GM19035 (cell line): Measurements from ENCODE around the gene CDK8.

Experiments
- ATAC-seq: cut with Tn5 transposase; IDR thresholded peaks from one replicate; pipeline ENCODE4 v1.9.1; 2021; ENCODE audit not compliant: unreplicated experiment

CDK8 gene

DNA sequence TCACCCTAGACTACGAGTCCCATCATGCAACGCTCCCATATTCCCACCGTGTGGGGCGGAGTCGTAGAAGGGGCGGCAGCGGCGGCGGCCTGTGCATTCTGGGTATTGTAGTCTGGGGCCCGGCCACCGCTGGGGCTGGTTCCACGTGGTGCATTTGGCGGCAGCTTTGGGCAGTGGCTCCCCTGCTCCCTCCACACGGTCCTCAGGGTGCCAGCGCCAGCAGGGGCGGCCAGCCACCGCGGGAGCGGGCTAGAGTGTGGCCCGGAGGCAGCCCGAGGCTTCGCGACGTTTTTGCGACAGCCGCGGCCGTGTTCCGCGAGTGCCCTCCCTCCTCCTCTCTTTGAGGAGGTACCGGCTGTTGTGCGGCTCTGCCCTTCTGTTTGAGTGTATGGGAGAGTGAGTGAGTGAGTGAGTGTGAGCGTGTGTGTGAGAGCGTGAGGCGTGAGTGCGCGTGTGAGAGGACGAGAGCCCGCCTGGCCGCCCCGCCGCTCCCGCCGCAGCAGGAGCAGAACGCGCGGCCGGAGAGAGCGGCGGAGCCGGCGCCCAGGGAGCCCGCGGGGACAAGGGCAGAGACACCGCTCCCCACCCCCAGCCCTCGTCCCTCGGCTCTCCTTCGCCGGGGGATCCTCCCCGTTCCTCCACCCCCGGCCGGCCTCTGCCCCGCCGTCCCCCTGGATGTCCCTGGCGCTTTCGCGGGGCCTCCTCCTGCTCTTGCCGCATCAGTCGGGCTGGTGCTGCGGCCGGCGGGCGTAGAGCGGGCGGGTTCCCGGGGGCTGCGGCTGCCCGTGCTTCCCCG lies at the start of gene CDK8:
Gene CDK8 (plus strand): TSS at position 343 of the 796 bp plus-strand sequence. CDS start 513 bp downstream, outside the sequence.
- ATAC-seq, result peak; percentile 83

DNA sequence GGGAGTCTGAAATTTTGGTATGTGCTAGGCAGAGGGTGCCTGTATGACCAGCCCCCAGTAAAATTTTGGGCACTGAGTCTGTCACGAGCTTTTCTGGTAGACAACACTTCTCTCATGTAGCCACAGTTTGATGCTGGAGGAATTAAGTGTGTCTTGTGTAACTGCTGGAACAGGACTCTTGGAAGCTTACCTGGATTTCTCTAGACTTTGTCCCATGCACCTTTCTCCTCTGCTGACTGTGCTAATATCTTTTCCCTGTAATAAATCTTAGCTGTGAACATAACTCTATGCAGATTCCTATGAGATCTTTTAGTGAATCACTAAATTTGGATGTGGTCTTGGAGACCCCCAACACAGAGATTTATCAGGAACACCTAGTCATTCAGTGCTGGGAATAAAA lies 45.6 kb upstream of the CDK8 start:
- ATAC-seq, result no peak

DNA sequence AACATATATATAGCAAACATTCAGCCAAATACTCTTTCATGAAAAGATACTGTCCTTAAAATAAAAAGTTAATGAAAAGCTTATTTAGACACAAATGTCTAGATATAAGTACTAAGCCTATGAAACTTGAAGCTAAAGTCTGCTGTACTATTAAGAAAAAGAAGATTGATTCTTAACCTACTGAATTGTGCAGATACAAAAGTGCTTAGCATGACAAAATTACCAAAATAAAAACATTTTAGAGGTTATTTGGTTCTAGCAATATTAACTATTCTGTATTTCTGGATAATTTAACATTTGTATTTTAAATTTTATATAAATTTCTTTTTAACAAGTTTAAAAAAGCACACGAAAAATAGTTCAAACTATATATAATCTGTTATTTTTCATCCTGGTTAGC lies 40.6 kb upstream of the CDK8 start:
- ATAC-seq, result no peak

DNA sequence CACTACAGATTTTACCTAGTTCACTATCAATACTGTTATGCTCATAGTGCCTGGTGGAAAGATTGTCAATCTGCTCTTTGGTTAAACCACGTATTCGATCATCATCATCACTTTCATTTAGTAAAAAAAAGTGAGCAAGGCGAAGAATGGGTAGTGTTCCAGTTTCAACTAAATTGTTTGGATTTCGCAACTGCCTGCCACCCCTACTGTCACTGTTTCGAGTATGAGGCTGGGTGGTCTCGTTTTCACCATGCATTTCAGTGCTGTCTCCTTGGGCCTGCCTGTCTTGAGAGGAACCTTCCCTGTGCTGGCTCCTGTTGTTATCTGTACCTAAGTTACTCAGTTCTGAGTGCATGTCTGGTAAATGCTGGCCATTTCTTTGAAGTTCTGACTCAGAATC lies 39.9 kb upstream of the CDK8 start:
- ATAC-seq, result no peak

DNA sequence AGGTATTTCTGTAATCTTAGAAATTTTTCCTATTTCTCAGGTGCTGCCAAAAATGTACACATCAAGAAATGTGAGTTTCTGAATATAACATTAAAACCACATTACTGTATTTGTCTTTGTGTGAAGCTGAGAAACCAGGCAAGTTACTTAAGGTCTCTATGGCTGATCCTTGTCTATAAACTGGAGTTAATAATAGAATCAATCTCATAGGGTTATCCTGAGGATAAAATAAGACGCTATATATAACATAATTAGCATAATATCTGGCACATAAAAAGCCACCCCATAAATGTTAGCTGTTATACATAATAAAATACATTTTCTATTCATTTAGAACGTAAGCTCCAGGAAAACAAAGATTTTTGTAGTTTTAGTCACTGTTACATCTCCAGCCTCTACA lies 37.9 kb upstream of the CDK8 start:
- no peak for ATAC-seq

DNA sequence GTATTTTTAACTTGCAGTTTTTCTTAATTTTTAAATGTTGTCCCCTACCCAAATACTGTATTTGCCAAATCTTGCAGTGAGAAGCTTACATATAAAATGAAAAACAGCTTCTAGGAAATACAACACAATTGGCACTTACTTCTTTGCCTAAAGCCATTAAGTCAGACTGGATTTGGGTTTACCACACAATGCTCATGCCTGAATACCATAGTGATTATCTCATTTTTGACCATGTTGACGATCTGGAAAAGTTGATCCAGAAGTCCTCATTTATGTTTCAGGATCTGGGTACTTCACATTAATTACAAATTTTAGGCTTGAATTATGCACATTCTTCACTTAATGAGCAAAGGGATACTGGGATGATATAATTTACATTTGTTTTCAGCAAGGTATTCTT lies 34.2 kb upstream of the CDK8 start:
- ATAC-seq, result no peak

DNA sequence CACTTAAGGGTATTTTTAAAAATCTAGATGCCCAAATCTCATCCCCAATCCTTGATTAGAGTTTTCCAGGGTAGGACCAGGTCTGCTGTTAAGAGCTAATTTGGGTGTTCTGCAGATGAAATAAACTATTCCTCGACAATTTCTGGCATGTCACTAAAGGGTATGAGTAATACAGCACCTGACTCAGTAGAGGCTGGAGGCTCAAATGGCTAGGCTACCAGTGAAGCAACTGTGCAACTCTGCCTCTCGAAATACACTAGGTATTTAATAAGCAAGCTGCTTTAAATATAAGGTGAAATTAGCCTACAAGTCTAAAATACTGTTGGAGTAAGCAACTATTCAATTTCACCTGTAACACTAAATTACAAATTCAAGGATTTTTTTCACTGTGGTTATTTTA lies 33.4 kb upstream of the CDK8 start:
- ATAC-seq, result no peak

DNA sequence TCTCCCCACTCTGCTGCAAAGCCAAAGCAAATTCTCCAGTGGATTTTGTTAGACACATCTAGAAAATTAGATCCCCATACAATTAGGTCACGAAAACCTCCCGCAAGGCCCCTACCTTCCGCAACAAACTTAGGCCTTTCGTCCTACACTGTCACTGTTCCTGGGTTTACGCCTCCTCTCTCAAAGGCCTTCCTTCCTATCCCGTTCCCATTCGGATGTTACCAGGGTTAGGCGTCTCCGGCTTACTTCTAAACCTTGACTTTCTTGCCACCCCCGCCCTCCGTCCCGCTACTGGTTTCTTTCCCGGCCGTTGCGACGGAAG lies 32.6 kb upstream of the CDK8 start:
- ATAC-seq, result peak; percentile 23

DNA sequence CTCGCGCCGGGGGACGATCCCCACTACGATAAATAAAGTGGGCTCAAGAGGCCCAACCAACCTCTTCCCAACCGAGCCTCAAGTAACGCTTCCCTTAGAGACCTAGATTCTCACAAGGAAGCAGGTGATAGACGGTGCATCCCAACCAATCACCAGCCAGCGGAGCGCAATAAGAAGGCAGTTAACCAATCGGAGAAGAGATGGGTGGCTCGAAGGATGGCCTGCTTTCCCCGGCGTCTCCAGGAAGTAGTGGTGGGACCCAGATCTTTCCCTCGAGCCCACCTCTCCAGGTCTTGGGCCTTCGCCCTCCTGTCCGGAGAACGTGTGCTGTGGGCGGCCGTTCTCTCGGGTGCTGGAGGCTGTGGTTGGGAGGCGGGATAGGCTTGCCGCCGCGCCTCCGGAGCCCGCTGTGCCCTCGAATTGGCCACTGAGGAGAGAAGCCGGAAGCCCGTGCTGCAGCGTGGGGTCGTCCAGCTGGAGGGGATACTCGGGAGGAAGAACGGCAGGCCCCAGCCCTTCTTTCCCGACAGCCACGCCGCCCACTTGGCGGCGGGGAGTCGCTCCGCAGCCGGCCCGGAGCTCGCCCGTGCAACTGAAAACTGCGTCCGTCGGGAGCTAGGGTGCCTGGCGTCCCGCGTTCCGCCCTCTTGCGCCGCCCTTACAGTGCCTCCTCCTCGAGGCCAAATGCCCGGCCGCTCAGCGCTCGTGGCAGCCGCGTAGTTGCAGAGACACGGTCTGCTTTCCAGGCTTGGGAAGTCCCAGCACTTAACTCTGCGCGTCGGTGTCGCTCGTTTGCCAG lies 32.0 kb upstream of the CDK8 start, which contains the start of gene RNF6:
Gene RNF6 (minus strand): TSS at position 594 of the 799 bp plus-strand sequence. CDS start 2,665 bp downstream, outside the sequence.
- ATAC-seq, result peak; percentile 97

DNA sequence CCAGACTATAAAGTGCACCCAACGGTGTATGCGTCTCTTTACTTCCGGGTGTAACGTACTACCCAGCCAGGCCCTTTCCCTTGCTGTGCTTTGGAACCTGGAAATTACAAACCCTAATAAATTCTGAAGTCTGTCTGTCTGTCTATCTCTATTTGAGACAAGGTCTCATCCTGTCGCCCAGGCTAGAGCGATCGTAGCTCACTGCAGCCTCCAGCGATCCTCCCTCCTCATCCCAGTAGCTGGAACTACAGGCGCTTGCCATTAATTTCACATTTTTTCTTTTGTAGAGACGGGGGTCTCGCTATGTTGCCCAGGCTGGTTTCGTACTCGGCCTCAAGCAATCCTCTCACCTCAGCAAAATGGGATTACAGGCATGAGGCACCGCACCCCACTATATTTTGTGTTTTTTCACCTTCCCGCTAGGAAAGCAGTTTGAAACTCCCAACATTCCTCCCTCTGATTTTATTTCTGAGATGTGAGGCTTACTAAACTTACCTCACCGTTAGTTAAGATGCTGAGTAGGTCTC lies 31.3 kb upstream of the CDK8 start:
- peak; percentile 47 for ATAC-seq

DNA sequence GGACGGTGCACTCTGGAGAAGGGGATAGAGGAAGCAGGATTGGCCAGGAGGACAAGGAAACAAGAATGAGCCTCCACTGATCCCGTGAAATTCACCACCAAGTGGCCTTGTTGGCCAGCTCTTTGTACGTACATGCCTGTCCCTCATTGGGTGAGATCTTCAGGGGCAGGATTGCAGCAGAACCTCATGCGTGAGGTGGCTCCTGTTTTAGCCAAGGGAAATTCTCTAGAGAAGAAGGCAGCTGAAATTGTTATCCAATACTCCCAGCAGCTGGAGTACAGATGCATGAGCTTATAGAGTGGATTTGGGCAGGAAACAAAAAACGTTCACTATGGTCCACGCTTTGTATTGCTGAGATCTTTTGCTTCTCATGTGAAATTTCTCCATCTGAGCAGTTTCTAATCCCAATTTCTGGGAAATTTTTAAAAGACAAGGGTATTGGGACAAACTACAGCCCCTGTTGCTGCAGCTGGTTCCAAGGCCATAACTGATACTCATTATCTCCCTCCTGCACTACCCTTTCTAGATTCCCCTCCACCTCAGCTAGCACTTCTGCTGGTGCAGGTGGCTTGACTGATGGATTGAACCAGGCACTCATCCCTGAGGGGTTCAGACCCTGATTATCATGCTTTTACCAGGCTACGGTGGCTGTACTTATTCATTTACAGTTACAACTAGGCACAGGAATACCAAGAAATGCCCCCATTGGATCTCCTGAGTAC lies 27.9 kb upstream of the CDK8 start:
- ATAC-seq, result no peak

DNA sequence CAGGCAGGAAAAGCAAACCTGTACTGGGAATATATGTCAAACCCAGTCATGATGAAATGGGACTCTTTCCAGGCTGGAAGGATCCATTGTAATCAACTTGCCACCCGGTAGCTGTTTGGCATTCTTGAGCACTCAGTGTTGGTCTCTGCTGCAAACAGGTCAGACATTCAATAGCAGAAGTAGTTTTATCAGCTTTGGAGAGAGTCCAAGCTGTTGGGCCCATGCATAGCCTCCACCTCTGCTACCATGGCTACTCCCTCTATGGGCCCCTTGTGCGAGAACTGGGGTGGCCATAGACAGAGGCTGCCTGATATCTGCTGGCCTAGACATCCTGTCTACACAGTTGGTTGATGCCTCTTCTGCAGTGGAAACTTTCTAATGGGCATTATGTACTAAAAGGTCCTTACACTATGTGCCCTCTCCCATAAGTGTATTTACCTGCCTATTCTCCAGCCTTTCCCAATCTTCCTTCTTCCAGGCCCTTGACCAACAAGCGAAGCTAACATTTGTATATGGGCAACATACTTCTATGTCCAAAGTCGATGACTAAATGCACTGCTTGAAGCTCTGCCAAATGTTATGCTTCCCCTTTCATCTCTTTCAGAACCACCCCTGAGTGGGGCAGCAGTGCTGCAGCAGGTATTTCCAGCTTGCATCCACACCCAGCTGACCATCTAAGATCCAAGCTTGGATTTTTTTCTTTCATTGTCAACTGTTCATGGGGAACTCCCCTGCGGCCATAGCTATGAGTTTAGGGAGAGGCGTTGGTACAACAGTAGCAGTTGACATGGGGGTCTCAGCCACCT lies 26.6 kb upstream of the CDK8 start:
- ATAC-seq, result no peak

DNA sequence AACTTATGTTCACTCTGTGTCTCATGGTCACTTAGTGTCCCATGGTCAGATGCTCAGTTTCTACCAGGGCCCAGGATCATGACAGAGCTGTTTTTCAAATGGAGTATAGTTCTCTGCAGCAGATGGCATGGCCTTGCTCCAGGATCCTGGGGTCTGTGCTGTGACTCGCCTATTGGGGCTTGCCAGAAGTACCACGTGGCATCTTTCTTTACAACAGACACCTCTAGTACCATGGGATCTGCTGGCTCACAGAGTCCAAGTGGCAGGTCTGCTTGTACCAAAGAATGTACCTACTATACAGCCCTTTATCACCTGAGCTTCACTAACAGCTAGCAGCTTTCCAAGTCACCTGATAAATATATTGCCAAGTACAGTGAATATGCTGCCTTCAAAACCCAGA lies 25.8 kb upstream of the CDK8 start:
- no peak for ATAC-seq

DNA sequence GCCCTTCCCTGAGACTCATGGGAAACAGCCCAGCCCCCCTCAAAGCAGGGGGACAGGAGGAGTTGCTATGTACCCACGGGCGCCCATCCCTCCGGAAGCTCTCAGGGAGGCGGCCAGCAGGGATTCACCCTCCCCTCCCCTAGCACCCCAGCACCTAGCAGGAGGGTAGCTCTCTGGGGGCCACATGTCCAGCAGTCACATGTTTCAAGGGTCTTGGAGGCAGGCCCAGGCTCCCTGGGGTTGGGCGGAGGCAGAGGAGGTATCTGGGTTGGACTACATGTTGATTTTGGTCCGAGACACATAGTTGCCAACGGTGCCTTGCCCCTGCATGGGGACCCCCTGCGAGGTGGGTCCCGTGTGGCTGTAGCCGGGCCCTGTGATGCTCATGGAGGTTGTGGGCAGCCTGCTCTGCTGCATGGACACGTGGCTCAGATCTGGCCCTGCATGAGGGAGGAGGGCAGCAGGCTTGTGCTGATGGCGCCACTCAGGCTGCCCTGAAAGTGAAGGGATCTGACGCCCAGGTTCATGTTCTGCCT lies 24.8 kb upstream of the CDK8 start:
- ATAC-seq, result no peak

DNA sequence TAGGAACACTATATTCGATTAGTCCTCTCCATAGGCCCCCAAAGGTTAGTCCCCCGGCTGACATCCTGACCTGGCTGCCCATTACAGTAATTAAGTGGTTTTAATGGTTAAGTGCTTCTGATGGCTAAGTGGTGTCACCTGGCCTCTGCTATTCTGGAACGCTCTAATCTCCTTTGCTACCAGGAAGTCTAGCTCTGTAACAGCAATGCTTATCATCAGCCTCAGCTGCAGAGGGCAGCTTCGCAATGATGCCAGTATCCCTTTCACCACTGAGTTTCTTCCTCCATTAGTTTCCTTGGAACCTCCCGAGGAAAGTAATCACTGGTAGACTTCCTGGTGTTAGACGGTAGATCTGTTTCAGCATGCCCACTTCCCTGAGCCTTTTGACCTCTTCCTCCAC lies 23.2 kb upstream of the CDK8 start:
- no peak for ATAC-seq

DNA sequence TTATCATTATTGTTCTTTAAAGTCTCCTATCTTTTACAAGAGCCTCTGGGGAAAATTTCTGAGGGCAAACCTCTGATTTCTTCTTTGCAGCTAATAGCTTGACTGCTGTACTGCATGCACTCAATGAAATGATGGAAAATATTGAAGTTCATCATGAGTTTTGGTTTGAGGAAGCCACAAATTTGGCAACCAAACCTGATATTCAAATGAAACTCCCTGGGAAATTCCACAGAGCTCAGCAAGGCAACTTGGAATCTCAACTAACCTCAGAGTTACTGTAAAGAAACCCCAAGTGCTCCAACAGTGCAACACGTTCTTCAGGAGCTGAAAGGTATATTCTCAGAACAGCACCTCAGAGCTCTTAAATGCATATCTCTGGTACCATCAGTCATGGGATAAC lies 17.6 kb upstream of the CDK8 start:
- ATAC-seq, result no peak

DNA sequence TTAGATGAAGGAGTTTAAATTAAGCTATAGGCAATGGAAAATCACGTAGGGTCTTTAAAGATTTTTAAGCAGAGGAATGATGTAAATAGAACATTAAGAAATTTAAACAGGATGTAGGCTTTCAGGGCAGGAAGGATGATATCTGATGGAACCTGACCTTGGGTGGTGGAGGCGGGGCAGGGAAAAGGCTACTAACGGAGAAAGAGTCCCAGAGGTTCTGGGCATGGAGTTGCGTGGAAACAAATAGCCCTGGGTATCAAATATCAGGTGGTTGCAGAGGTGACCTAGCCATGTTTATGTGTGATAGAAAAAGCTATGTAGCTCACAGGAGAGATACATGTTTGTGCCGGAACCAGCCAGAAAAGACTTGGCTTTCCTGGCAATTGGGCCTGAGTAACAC lies 7.8 kb upstream of the CDK8 start:
- ATAC-seq, result no peak

DNA sequence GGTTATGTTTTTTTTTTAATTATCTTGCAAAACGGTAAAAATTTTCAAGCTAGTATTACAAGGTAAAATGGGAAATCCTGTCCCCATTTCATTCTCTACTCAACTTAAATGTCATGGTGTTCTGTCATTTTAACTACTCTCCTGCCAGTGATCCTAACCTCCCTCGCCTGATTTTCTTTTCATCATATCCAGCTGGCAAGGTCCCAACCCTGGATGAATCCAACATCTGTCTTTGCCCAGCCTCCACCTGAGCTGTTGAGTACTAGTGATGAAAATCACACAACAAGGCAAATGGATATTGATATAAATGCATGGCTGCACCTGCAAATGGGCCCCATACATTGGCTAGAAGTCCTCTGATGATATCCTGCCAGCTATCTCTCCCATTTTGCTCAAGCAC lies 6.9 kb upstream of the CDK8 start:
- no peak for ATAC-seq

DNA sequence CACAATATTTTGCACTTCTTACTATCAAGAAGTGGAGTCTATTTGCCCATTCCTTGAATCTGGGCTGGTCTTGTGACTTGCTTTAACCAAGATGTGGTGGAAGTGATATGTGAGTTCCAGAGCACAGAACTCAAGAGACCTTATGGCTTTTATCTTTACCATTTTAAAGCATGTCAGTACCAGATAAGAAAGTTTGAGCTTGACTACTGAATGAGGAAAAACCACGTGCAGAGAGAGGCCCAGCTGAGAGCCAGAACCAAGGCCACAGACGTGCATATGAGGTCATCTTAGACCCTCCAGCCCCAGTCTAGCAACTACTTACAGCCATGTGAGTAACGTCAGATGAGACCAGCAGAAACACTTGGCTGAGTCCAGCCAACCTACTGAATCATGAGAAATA lies 6.3 kb upstream of the CDK8 start:
- ATAC-seq, result no peak

DNA sequence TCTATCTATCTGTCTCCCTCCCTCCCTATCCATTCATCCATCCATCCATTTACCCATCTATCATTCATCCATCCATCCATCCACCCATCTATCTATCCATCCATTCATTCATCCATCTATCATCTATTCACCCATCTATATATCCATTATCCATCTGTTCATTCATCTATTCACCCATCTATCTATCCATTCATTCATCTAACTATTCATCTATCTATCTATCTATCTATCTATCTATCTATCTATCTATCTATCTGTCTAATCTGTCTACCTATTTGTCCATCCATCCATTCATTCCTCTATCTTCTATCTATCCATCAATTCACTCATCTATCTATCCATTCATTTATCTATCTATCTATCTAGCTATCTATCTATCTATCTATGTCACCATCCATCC lies 4.4 kb upstream of the CDK8 start:
- ATAC-seq, result no peak
